ENCODE data around the gene SLC35E4. TPM values are rescaled to one million over a fixed set of nuclear protein-coding genes. Genes with fewer than 3 reads are reported as not detected.
"Not testable (repeated sequence)": the region's sequence is repeated elsewhere in the genome, so short reads cannot be mapped to it uniquely, and the experiment has no call there.

SLC35E4 gene
- total RNA-seq = 10 to 100 TPM; 11.6 TPM
- polyA plus RNA-seq (ENCODE audit: insufficient read depth, low read depth, low replicate concordance) = 35.9 TPM
- long read RNA-seq, donor 1 = 0 reads
- long read RNA-seq, donor 2, partial matches to known transcripts = 0 of 1 reads
- long read RNA-seq, donor 2, other reads (novel, unspliced or antisense) = 0 of 1 reads

- Histone ChIP-seq H3K36me3 (ENCODE audit: low read depth, missing control alignments) (no peaks in the 10 kb centered on the region), H3K4me3 (peak within 1 kb of the TSS; percentile 61 to 68), H3K4me1 (peaks cover 19% of the 10 kb centered on the region), H3K9me3 (no peaks in the 10 kb centered on the region), H3K27me3 (no peaks in the 10 kb centered on the region), H3K27ac (peak within 1 kb of the TSS; percentile 61 to 94)
- WGBS, 2 donors = 1 to 3% methylated on average over 27 to 49 of the region's 75 CpGs
- peak in 2 of 3 experiments; percentile 18 for TF ChIP-seq CTCF (IDR thresholded peaks at IDR 0.05)
- TF ChIP-seq POLR2A (IDR thresholded peaks at IDR 0.05) = no peak
- peak; percentile 95 for DNase-seq
- intact Hi-C loops (cut with DNase I; ENCODE audit: low total_unique reads) = loop anchor here (10.0 kb wide), 1 partner anchor 289 kb away; no protein-coding TSS in a partner anchor
These were observed at the start of gene SLC35E4 for GRCh38 chr22:30635273-30636225. Gene SLC35E4 (plus strand): TSS chr22:30635781. CDS start chr22:30636451, 670 bp downstream.

DNA sequence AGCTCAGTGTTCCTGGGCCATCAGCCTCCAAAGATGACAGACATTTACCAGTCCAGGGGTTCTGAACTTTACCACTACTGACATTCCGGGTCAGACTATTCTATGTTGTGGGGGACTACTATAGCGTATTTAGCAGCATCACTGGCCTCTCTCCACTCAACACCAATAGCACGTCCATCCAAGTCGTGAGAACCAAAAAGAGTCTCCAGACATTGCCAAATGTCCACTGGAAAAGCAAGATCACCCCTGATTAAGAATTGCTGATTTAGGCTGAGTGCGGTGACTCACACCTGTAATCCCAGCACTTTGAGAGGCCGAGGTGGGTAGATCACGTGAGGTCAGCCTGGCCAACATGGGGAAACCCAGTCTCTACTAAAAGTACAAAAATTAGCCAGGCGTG lies 49.2 kb upstream of the SLC35E4 start:
- no peaks in the 10 kb centered on the region for H3K36me3 ChIP-seq (ENCODE audit: low read depth, missing control alignments)
- H3K27me3 ChIP-seq = no peaks in the 10 kb centered on the region
- WGBS, 2 donors = 97% methylated on average over 8 of the region's 8 CpGs
- no peak overlapping the region for H3K4me3 ChIP-seq
- no peak for DNase-seq
- no peaks in the 10 kb centered on the region for H3K9me3 ChIP-seq
- TF ChIP-seq CTCF (IDR thresholded peaks at IDR 0.05) (no peak), POLR2A (IDR thresholded peaks at IDR 0.05) (no peak)
- H3K4me1 ChIP-seq = peaks cover 12% of the 10 kb centered on the region
- no peak overlapping the region for H3K27ac ChIP-seq
- intact Hi-C loops (cut with DNase I; ENCODE audit: low total_unique reads) = no loop called here

DNA sequence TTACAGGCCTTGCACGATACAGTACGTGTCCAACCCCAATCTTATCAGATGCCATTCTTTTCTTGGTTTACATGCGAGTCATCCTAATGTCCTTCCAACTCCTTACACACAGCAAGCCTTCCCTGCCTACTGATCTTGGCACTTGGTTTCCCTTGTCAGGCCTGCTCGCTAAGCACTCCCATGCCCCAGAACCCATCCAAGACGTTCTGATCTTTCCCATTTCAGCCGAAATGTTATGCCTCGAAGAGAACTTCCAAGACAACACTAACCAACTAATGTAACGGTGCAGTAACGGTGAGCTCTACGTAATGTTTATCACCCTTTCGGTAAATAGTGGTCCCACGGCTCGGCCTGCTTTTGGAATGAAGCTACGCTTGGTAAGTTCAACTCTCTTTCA lies 44.4 kb upstream of the SLC35E4 start:
- intact Hi-C loops (cut with DNase I; ENCODE audit: low total_unique reads) = no loop called here
- WGBS, 2 donors = 1 to 2% methylated on average over 14 of the region's 14 CpGs
- TF ChIP-seq CTCF (IDR thresholded peaks at IDR 0.05) = no peak
- no peak for TF ChIP-seq POLR2A (IDR thresholded peaks at IDR 0.05)
- peak overlapping the region; percentile 85 to 88 for H3K27ac ChIP-seq
- H3K4me1 ChIP-seq = peaks cover 12% of the 10 kb centered on the region
- H3K36me3 ChIP-seq (ENCODE audit: low read depth, missing control alignments) = no peaks in the 10 kb centered on the region
- H3K9me3 ChIP-seq = no peaks in the 10 kb centered on the region
- H3K27me3 ChIP-seq = no peaks in the 10 kb centered on the region
- H3K4me3 ChIP-seq = peak overlapping the region; percentile 85 to 90
- no peak for DNase-seq

DNA sequence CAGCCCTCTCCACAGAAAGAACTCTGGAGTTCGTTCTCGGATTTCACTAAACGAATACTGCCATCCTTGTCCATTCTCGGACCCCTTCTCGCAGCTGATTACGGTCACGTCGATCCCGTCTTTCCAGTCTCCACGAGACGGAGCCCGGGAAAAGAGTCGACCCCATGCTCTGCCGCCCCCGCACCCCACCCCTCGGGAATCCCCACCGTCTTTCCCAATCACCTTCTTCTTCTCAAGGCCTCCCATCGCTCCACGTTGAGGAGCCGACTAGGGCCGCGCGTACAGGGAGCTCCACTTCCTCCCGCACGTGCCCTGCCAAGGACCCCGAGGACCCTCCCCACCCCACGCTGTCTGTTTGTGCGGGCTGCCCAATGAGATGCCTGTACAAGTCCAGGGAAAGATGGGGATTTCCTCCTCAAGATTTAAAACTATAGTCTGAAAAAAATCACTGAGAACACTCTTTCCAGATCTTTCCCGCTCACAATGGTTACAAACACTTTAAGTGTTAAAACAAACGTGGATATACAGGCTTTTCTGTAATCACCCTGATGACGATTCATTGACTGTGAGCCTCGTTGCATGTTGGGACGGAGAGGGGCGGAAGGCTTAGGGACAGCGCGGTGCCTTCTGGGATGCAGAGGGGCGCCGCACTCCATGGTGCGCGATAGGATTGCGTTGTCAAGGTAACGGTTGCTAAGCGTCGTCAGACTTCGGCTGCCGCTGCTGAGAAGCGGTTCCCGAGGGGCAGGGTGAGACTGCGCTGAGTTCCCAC lies 43.8 kb upstream of the SLC35E4 start, which contains the start of gene PES1:
Gene PES1, minus strand, starts transcription at position 323 of the 772 bp plus-strand sequence. Its CDS starts 77 bp downstream, at position 246.
- no peaks in the 10 kb centered on the region for H3K36me3 ChIP-seq (ENCODE audit: low read depth, missing control alignments)
- H3K27ac ChIP-seq = peak within 1 kb of the TSS; percentile 85 to 88
- H3K9me3 ChIP-seq = no peaks in the 10 kb centered on the region
- intact Hi-C loops (cut with DNase I; ENCODE audit: low total_unique reads) = no loop called here
- WGBS, 2 donors = 1% methylated on average over 49 of the region's 49 CpGs
- peaks cover 12% of the 10 kb centered on the region for H3K4me1 ChIP-seq
- H3K4me3 ChIP-seq = peak within 1 kb of the TSS; percentile 85 to 90
- no peak for TF ChIP-seq POLR2A (IDR thresholded peaks at IDR 0.05)
- H3K27me3 ChIP-seq = no peaks in the 10 kb centered on the region
- DNase-seq = peak; percentile 98

GRCh38 chr22:30592360-30592713 lies 43.2 kb upstream of the SLC35E4 start:
- 25 to 28% methylated on average over 18 of the region's 18 CpGs for WGBS, 2 donors
- H3K27me3 ChIP-seq; H3K9me3 ChIP-seq; intact Hi-C loops (cut with DNase I; ENCODE audit: low total_unique reads); H3K27ac ChIP-seq; H3K36me3 ChIP-seq (ENCODE audit: low read depth, missing control alignments); DNase-seq: not testable (repeated sequence)
- H3K4me1 ChIP-seq = peaks cover 12% of the 10 kb centered on the region
- H3K4me3 ChIP-seq = peak overlapping the region; percentile 85 to 90
